C4-2B (cell line): ENCODE measurements around the gene MVD.

Source experiments
- H3K27ac ChIP-seq: fragments of 450-650 bp; 2 replicates; pipeline ENCODE4 v1.5.1; 2017
- CTCF ChIP-seq: fragments of 450-650 bp; conservative IDR thresholded peaks from 2 replicates; pipeline ENCODE4 v1.5.1; 2017; ENCODE audit warnings: mild to moderate bottlenecking
- ZFX ChIP-seq: fragments of 450-650 bp; IDR thresholded peaks from 2 replicates; pipeline ENCODE4 v1.6.1; 2017

MVD gene

GRCh38 chr16:88622866-88623265 is 40.0 kb downstream of the MVD start:
- H3K27ac ChIP-seq: no peak overlapping the region
- TF ChIP-seq CTCF (no peak), ZFX (no peak)

GRCh38 chr16:88622125-88622524 is 40.8 kb downstream of the MVD start:
- TF ChIP-seq CTCF (no peak), ZFX (no peak)
- no peak overlapping the region for H3K27ac ChIP-seq

- no peak overlapping the region for H3K27ac ChIP-seq
- TF ChIP-seq CTCF (no peak), ZFX (no peak)
These were observed 42.8 kb downstream of the MVD start for GRCh38 chr16:88619859-88620815.

GRCh38 chr16:88618956-88619667 is 43.8 kb downstream of the MVD start:
- H3K27ac ChIP-seq: no peak overlapping the region; the same call in 1 of the 2 replicates
- TF ChIP-seq CTCF (no peak), ZFX (no peak)

GRCh38 chr16:88618182-88618955 is 44.5 kb downstream of the MVD start:
- H3K27ac ChIP-seq: peak overlapping the region; percentile 81
- TF ChIP-seq ZFX: no peak
- TF ChIP-seq CTCF: no peak

- H3K27ac ChIP-seq: peak overlapping the region; percentile 81
- TF ChIP-seq CTCF: no peak
- no peak for TF ChIP-seq ZFX
These were observed 45.4 kb downstream of the MVD start for GRCh38 chr16:88617268-88618031.
